Activated CD8-positive, alpha-beta memory T cell treated with anti-CD3 and anti-CD28 coated beads for 1 hour (primary cell): Measurements from ENCODE around the gene NLGN1.

Experiments used
- DNase-seq, 2 donors: peaks; one replicate each; pipeline ENCODE4 v3.0.0-alpha.2; 2020; ENCODE audit warnings: low read depth in 1 of 2; ENCODE audit errors: extremely low read depth in 1 of 2

The NLGN1 gene

GRCh38 chr3:174315225-174315624 is 917.7 kb downstream of the NLGN1 start:
- no peak for DNase-seq

GRCh38 chr3:174317005-174317404 is 919.5 kb downstream of the NLGN1 start:
- no peak for DNase-seq

- DNase-seq = no peak
Measured at GRCh38 chr3:174318181-174318580, 920.6 kb downstream of the NLGN1 start.

GRCh38 chr3:174321548-174321947 is 924.0 kb downstream of the NLGN1 start:
- no peak for DNase-seq

GRCh38 chr3:174322789-174323188 is 925.2 kb downstream of the NLGN1 start:
- no peak for DNase-seq

- no peak for DNase-seq
Measured at GRCh38 chr3:174325171-174325570, 927.6 kb downstream of the NLGN1 start.

- DNase-seq = no peak
Measured at GRCh38 chr3:174325834-174326700, 928.5 kb downstream of the NLGN1 start.

- DNase-seq = no peak
Measured at GRCh38 chr3:174329321-174329720, 931.8 kb downstream of the NLGN1 start.

- DNase-seq = no peak
Measured at GRCh38 chr3:174330303-174330702, 932.8 kb downstream of the NLGN1 start.

GRCh38 chr3:174331095-174331800 is 933.7 kb downstream of the NLGN1 start:
- DNase-seq = no peak

GRCh38 chr3:174332391-174332790 is 934.8 kb downstream of the NLGN1 start:
- DNase-seq = no peak

- no peak for DNase-seq
Measured at GRCh38 chr3:174333640-174334039, 936.1 kb downstream of the NLGN1 start.

GRCh38 chr3:174334111-174334510 is 936.6 kb downstream of the NLGN1 start:
- no peak for DNase-seq

- no peak for DNase-seq
Measured at GRCh38 chr3:174335324-174335723, 937.8 kb downstream of the NLGN1 start.

- no peak for DNase-seq
Measured at GRCh38 chr3:174335910-174336309, 938.4 kb downstream of the NLGN1 start.
